OCI-LY3 (cell line): ENCODE measurements around the gene UCP1.

Experiments used
- H2AFZ ChIP-seq: fragments of 200-600, 300-600 bp; shearing (Covaris generic); 2 replicates; pipeline ENCODE4 v1.6.0; 2014; ENCODE audit warnings: antibody characterized with exemption, low read depth, low read length
- H3K27ac ChIP-seq: fragments of 200-600, 300-600 bp; sonication (generic); 2 replicates; pipeline ENCODE4 v1.5.1; 2014; ENCODE audit warnings: mild to moderate bottlenecking, low read length, moderate library complexity, mixed read lengths
- H3K27me3 ChIP-seq: fragments of 200-600, 300-600 bp; sonication (generic); 2 replicates; pipeline ENCODE4 v1.6.1; 2014; ENCODE audit warnings: low read depth, low read length, mixed read lengths
- H3K36me3 ChIP-seq: fragments of 200-600, 300-600 bp; sonication (generic); replicated peaks from 2 replicates; pipeline ENCODE3; 2014; ENCODE audit warnings: low read depth, low read length, mixed read lengths
- H3K4me1 ChIP-seq: fragments of 300-600, 200-600 bp; sonication (generic); 2 replicates; pipeline ENCODE4 v1.6.1; 2014; ENCODE audit warnings: low read length, mixed read lengths
- H3K4me2 ChIP-seq: fragments of 200-600, 300-600 bp; sonication (generic); 2 replicates; pipeline ENCODE4 v1.6.1; 2014; ENCODE audit warnings: low read length, mixed read lengths
- H3K4me3 ChIP-seq: fragments of 300-600, 200-600 bp; sonication (generic); 2 replicates; pipeline ENCODE4 v1.5.1; 2014; ENCODE audit warnings: antibody characterized with exemption, mild to moderate bottlenecking, low read length, moderate library complexity
- H3K79me2 ChIP-seq: fragments of 300-600, 200-600 bp; shearing (Covaris generic); 2 replicates; pipeline ENCODE4 v1.6.1; 2014; ENCODE audit warnings: mild to moderate bottlenecking, low read length, mixed read lengths
- H3K9ac ChIP-seq: fragments of 300-600, 200-600 bp; shearing (Covaris generic); 2 replicates; pipeline ENCODE4 v1.6.0; 2014; ENCODE audit warnings: mild to moderate bottlenecking, low read length, moderate library complexity
- H3K9me3 ChIP-seq: fragments of 200-600, 300-600 bp; shearing (Covaris generic); 2 replicates; pipeline ENCODE4 v1.6.1; 2014; ENCODE audit warnings: low read length, mixed read lengths; ENCODE audit not compliant: insufficient read depth
- H4K20me1 ChIP-seq: fragments of 200-600, 300-600 bp; sonication (generic); 2 replicates; pipeline ENCODE4 v1.6.1; 2016; ENCODE audit warnings: low read length, mixed read lengths; ENCODE audit not compliant: insufficient read depth
- EZH2phosphoT487 ChIP-seq: fragments of 200-600 bp; shearing (Covaris generic); IDR thresholded peaks from 2 replicates; pipeline ENCODE4 v1.6.1; 2018; ENCODE audit warnings: antibody characterized with exemption, mixed run types, low read depth
- TF ChIP-seq, protein P1 (sequence below): fragments of 200-600, 300-600 bp; sonication (generic); IDR thresholded peaks from 2 replicates; pipeline ENCODE4 v1.5.1; 2014; ENCODE audit warnings: antibody characterized with exemption, low read length, low read depth

The UCP1 gene

DNA sequence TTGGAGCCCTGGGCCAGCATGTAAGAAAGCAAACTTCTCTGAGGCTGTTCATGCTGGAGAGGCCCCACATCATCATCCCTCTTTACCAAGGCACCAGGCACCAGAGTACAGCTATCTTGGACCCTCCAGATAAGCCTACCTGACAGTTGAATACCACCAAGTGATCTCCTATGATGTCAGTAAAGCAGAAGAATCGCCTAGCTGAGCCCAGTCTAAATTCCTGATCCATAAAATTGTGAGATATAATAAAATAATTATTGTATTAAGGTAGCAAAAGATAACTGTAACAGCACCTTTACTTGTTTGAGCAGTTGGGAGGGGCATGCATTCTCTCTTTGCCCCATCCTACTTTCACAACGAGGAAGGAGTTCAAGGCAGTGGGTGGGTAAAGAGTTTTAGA is 2.9 kb upstream of the UCP1 start:
- no peak for TF ChIP-seq EZH2phosphoT487
- TF ChIP-seq, protein P1, sequence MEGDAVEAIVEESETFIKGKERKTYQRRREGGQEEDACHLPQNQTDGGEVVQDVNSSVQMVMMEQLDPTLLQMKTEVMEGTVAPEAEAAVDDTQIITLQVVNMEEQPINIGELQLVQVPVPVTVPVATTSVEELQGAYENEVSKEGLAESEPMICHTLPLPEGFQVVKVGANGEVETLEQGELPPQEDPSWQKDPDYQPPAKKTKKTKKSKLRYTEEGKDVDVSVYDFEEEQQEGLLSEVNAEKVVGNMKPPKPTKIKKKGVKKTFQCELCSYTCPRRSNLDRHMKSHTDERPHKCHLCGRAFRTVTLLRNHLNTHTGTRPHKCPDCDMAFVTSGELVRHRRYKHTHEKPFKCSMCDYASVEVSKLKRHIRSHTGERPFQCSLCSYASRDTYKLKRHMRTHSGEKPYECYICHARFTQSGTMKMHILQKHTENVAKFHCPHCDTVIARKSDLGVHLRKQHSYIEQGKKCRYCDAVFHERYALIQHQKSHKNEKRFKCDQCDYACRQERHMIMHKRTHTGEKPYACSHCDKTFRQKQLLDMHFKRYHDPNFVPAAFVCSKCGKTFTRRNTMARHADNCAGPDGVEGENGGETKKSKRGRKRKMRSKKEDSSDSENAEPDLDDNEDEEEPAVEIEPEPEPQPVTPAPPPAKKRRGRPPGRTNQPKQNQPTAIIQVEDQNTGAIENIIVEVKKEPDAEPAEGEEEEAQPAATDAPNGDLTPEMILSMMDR = no peak
- H3K4me1 ChIP-seq = no peaks in the 10 kb centered on the region
- H3K27ac ChIP-seq = no peak overlapping the region
- H3K4me3 ChIP-seq = no peak overlapping the region
- no peak overlapping the region for H2AFZ ChIP-seq
- no peak overlapping the region for H3K4me2 ChIP-seq
- H3K27me3 ChIP-seq = peaks cover 19% of the 10 kb centered on the region
- H3K79me2 ChIP-seq = no peaks in the 10 kb centered on the region
- H3K36me3 ChIP-seq = no peaks in the 10 kb centered on the region
- no peak overlapping the region for H3K9ac ChIP-seq
- H3K9me3 ChIP-seq = peaks cover 11% of the 10 kb centered on the region
- H4K20me1 ChIP-seq = no peaks in the 10 kb centered on the region

- Histone ChIP-seq H3K27ac (no peak overlapping the region), H4K20me1 (no peaks in the 10 kb centered on the region), H3K9ac (no peak overlapping the region), H3K4me2 (no peak overlapping the region), H3K9me3 (peaks cover 11% of the 10 kb centered on the region), H2AFZ (no peak overlapping the region), H3K4me3 (no peak overlapping the region), H3K79me2 (no peaks in the 10 kb centered on the region), H3K27me3 (peaks cover 18% of the 10 kb centered on the region; the same call in 1 of the 2 replicates), H3K36me3 (no peaks in the 10 kb centered on the region), H3K4me1 (no peaks in the 10 kb centered on the region)
- no peak for TF ChIP-seq EZH2phosphoT487
- TF ChIP-seq, protein P1 = no peak
Observed at GRCh38 chr4:140569307-140569638, 512 bp upstream of the UCP1 start.

DNA sequence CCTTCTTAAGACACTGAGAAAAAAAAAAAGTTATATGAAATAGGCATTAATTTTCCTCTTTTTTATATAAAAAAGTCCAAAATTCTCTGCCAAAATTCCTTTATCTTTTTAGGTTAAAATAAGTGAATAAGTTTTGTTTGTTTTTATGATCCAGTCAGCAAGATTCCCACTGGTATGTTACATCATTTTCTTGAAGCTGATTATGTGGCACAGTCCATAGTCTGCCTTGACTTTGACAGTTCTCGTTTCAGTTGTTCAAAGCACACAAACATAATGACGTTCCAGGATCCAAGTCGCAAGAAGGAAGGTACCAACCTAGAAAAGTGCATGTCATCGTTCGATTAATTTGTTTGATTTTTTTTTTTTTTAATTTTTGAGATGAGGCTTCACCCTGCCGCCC is 9.1 kb downstream of the UCP1 start:
- H3K4me1 ChIP-seq = peaks cover 15% of the 10 kb centered on the region
- no peaks in the 10 kb centered on the region for H3K9me3 ChIP-seq
- H3K27ac ChIP-seq = no peak overlapping the region
- H4K20me1 ChIP-seq = no peaks in the 10 kb centered on the region
- no peak overlapping the region for H3K4me3 ChIP-seq
- no peak overlapping the region for H3K9ac ChIP-seq
- H2AFZ ChIP-seq = no peak overlapping the region
- H3K36me3 ChIP-seq = no peaks in the 10 kb centered on the region
- H3K27me3 ChIP-seq = 0 out of 2 replicates have a peak, but pooled peaks cover 8% of the 10 kb centered on the region
- TF ChIP-seq, protein P1 = no peak
- TF ChIP-seq EZH2phosphoT487 = no peak
- no peaks in the 10 kb centered on the region for H3K79me2 ChIP-seq
- H3K4me2 ChIP-seq = no peak overlapping the region

DNA sequence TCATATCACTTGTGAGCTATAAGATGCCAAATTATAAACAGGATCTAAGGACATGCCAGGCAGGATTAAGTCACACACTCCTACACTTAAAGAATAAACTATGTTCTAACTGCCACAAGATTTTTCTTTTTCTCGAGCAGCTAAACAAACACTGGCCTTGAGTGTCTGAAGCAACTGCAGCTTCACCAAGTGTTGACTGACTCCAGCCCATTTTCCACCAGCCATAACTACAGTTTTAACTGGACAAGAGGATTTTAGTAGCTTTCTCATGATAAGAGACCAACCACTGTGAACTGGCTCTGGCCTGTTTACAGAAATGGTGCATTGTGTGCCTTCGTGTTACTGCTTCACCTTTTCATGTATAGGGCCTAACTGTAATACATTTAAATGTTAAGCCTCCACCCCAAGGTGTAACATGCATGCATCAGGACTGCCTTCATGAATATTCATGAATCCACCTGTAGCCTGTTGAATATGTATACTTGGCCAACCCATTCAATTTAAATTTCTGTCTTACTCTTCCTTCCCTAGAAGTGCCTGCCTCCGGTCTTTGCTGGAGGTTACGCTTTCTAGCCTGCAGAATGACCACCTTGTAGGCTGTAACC is 10.8 kb downstream of the UCP1 start:
- H4K20me1 ChIP-seq = no peaks in the 10 kb centered on the region
- TF ChIP-seq EZH2phosphoT487 = no peak
- TF ChIP-seq, protein P1 = no peak
- 0 out of 2 replicates have a peak, but pooled peaks cover 8% of the 10 kb centered on the region for H3K27me3 ChIP-seq
- no peak overlapping the region for H3K4me2 ChIP-seq
- H3K36me3 ChIP-seq = peaks cover 5% of the 10 kb centered on the region
- no peaks in the 10 kb centered on the region for H3K79me2 ChIP-seq
- no peak overlapping the region for H3K4me3 ChIP-seq
- H2AFZ ChIP-seq = no peak overlapping the region
- no peak overlapping the region for H3K27ac ChIP-seq
- no peak overlapping the region for H3K9ac ChIP-seq
- peaks cover 15% of the 10 kb centered on the region for H3K4me1 ChIP-seq
- no peaks in the 10 kb centered on the region for H3K9me3 ChIP-seq
